GM12872 (cell line): ENCODE data around the gene HMX1.

Experiments used
- TF ChIP-seq, protein P1 (sequence below): IDR thresholded peaks from 3 replicates; pipeline ENCODE4 v1.5.1; 2011; ENCODE audit warnings: low read depth, mild to moderate bottlenecking, low read length, moderate library complexity; ENCODE audit not compliant: insufficient read depth

Gene HMX1

DNA sequence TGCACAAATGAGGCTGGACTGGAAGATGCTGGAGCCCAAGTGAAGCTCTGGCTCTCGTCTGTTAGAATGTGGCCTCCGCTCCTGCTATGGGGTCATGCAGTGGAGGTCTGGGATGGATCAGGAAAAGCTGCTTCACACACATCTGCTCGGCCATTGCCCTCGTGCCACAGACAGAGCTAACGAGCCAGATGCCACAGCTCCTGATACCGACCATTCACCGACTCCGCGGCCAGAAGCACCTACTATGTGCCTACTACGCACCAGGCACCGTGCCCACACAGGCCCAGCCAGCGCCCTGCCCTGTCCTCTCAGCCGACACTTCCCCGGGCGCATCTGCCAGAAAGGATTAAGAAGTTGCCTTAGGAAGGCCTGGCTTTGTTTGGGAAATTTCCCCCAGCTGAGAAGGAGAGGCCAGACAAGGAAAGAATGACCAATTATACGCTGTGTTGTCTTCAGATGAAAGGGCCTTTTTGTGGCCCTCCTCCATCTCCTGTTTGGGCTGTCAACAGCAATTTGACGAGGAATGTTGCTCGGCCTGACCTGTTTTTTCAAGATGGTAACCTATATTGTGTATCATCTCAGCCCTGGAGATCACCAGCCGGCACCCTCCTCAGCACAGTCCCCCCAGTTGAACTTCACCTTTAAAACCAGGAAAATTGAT is 34.3 kb downstream of the HMX1 start:
- TF ChIP-seq, protein P1, sequence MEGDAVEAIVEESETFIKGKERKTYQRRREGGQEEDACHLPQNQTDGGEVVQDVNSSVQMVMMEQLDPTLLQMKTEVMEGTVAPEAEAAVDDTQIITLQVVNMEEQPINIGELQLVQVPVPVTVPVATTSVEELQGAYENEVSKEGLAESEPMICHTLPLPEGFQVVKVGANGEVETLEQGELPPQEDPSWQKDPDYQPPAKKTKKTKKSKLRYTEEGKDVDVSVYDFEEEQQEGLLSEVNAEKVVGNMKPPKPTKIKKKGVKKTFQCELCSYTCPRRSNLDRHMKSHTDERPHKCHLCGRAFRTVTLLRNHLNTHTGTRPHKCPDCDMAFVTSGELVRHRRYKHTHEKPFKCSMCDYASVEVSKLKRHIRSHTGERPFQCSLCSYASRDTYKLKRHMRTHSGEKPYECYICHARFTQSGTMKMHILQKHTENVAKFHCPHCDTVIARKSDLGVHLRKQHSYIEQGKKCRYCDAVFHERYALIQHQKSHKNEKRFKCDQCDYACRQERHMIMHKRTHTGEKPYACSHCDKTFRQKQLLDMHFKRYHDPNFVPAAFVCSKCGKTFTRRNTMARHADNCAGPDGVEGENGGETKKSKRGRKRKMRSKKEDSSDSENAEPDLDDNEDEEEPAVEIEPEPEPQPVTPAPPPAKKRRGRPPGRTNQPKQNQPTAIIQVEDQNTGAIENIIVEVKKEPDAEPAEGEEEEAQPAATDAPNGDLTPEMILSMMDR: no peak

DNA sequence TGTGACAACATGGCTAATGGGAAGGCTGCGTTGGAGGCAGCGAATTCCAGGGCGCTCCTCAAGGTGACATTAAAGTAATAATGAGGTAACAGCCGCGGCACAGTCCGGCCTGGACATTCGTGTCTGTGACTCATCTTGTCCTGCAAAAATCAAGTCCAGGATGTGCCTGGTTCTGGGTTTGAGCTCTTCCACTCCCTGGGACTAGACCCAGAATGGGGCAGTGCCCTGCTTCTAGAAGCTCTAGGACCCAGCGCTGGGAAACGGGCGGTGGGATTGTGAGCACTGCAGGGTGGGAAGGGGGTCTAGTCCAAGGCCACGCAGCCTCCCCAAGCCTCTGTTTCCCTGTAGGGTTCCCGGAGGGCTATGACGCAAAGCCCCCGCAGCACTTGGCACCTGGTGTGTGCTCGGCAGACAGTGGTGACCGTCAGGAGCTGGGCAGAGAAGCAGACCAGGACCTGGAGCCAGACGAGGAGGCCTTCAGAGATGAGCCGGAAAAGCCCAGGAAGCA is 34.9 kb downstream of the HMX1 start:
- TF ChIP-seq, protein P1: no peak

DNA sequence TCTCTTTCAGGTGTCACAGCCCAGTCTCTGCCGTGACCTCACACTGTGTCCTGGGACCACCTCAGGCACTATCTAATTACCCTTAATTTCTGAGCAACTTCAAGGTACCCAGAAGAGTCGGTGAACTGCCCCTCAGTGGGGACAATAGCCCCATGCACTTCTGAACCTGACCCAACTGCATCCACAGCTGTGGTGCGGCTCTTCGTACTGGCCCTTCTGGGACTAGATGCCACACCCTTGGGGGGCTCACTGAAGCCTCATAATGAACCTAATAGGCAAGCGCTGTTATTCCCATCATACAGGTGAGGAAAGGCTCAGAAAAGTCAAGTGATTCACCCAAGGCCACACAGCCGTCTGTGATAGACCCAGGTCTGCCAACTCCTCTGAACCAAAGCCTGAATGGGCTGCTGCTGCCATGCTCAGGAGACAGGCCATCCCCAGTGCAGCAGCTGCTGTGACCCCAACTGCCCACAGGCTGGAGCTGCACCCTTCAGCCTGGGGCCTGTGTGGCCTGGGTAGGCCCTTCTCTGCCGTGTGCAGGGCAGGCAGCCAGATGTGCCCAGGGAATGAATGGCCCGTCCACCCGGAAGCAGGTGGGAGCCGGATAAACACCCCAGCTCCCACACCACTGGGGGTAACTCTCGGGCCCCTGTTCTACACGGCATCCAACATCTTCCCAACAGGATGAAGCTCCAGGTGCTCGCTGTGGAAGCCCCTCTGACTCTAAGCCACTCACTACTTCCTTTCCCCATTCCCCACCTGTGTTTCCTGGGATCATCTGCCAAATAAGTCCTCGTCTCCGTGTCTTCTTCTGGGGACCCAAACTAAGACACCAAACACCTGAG is 35.9 kb downstream of the HMX1 start:
- TF ChIP-seq, protein P1: no peak

DNA sequence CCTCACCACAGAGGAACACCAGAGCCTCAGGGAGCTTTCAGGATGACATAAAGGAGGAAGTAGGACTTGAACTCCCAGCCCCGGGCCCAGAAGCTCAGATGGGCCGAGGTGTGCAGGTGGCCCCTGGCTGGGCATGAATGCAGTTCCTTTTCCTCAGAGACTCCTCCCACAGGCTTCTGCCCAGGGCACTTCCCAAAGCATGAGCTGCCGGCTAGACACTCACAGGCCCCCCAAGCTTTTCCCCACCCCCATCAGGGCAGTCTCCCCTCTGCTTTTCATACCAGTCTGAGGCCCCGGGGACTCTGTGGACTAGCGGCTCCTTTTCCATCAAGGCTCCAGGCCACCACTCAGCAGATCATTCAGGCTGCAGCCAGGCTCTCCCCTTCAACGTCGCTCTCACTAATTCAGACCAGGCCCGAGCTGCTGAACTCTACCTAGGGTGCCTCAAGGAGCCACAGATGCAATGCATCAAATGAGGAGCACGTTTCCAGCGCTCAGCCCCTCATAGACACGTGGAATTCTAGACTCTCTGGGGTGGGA is 36.9 kb downstream of the HMX1 start:
- TF ChIP-seq, protein P1: no peak

DNA sequence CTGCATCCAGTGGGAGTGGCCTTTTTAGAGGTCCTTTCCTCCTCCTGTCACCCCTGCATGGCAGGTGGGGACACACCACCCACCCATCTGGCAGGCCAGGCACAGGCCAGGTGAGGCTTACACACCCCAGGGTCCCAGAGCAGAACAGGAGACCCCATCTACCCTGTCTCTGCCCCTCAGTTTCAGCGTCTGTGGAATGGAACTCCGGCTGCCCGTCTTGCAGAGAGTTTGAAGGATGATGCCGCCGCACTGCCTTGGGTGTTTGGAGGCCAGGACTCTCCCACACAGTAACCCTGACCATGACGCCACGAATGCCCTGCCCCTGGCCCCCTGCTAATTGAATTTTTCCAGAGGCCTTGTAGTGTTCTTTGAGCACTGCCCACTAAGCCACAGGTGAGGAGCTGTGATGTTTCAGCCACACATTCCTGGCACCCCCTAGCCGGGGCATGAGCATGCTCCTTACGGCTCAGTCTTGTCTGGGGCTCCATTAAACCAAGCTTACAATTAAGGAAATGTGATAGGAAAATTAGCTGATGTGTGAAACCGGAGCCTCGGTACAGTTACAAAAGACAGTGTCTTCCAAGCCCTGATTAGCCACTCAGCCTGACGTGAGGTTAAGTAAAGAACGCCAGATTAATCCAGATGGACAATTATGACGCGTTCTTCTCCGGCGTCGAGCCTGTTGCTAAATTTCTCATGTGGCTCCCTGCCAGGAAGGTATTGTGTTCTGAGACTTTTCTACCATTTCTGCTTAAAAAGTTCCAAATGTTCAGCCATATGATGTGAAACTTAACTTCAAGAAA is 39.3 kb downstream of the HMX1 start:
- TF ChIP-seq, protein P1: no peak

DNA sequence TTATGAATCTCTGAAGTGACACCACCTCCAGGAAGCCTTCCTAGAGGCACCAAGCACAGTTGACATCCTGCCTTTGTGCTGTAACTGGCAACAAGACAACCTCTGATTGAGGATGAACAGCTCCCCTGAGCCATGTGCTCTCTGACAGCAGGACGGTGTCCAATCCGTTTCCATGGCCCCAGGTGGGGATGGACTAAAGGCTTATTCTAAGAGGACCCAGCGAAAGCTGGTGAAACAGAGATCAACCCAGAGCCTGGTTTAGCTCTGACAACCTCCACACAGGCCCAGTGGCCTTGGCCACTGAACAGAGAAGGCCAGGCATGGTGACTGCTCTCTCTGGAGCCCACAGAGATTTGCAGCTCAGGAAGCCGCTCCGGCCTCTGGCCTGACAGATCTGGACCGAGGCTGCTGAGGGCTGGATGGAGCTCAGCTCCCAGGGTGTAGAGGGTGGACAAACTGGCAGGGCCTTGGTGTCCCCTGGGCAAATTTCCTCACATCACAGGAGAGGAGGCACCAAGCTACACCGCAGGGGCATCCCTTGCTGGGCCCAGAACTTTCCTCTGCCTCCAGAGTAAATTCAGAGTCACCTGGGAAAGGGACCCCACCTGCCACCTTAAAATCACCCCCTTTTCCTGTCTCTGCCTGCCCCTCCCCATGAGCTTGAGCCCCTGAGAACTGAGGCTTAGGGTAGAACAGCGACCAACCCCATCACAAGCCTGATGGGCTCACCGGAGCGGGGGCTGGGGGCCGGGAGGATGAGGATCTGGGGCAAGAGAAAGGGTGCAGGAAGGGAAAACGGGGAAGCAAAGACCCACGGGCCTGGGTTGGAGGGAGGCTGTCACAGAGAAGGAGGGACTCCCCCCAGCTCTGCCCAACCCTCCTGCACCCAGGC is 40.2 kb downstream of the HMX1 start:
- TF ChIP-seq, protein P1: no peak
